CD4-positive, alpha-beta T cell (primary cell): ENCODE measurements around the gene RUNX1. TPM values are rescaled to one million over a fixed set of nuclear protein-coding genes. Genes with fewer than 3 reads are reported as not detected.
A peak's percentile ranks its signal among the peaks of the same experiment; 100 is the strongest.

Experiments used
- ATAC-seq: fragments of 200-7000 bp; cut with Tn5 transposase; one replicate; pipeline ENCODE4 v1.10.0; 2022; ENCODE audit warnings: mild to moderate bottlenecking; ENCODE audit not compliant: poor library complexity
- CTCF ChIA-PET: fragments of 350-600 bp; sonication (Branson Sonifier 250); formaldehyde crosslinking; loops from one replicate; lab custom pipeline; 2021; ENCODE audit warnings: antibody characterized with exemption, inconsistent platforms; lab: Charles Lee
- POLR2A ChIA-PET: fragments of 350-600 bp; sonication (Branson Sonifier 250); formaldehyde crosslinking; loops from one replicate; lab custom pipeline; 2021; ENCODE audit warnings: antibody characterized with exemption, inconsistent platforms; lab: Charles Lee
- DNase-seq, 14 experiments: peaks; one replicate each; pipeline ENCODE4 v3.0.0-alpha.2; 2013 to 2020; ENCODE audit warnings: mixed read lengths in 2 of 14
- H3K27ac ChIP-seq, 2 donors: one replicate each; pipeline versions ENCODE4 v1.5.1 to v1.7.0; 2013; ENCODE audit warnings: low read length in 2 of 2, low read depth in 1 of 2, mild to moderate bottlenecking in 1 of 2
- H3K27me3 ChIP-seq, 2 experiments: 1 replicate in 1 of 2; 2 replicates in 1 of 2; pipeline versions ENCODE4 v1.6.1 to v1.7.0; 2013; ENCODE audit warnings: low read length in 2 of 2, control low read depth in 1 of 2, mild to moderate bottlenecking in 1 of 2, moderate library complexity in 1 of 2; ENCODE audit not compliant: insufficient read depth in 2 of 2, control insufficient read depth in 1 of 2
- H3K36me3 ChIP-seq: one replicate; pipeline ENCODE4 v1.6.1; 2013; ENCODE audit warnings: low read length, control low read depth; ENCODE audit not compliant: insufficient read depth
- H3K4me1 ChIP-seq: one replicate; pipeline ENCODE4 v1.6.1; 2013; ENCODE audit warnings: low read length, control low read depth; ENCODE audit not compliant: insufficient read depth
- H3K4me3 ChIP-seq: one replicate; pipeline ENCODE4 v1.5.1; 2013; ENCODE audit warnings: mild to moderate bottlenecking, low read length, moderate library complexity
- H3K9me3 ChIP-seq, 2 experiments: 1 replicate in 1 of 2; 2 replicates in 1 of 2; pipeline versions ENCODE4 v1.6.1 to v1.7.0; 2013; ENCODE audit warnings: low read length in 2 of 2, mild to moderate bottlenecking in 2 of 2, control low read depth in 1 of 2, moderate library complexity in 1 of 2; ENCODE audit not compliant: control insufficient read depth in 1 of 2, insufficient read depth in 1 of 2
- H3K27ac Mint-ChIP-seq: one replicate; pipeline ENCODE4 v1.8.0; 2020; ENCODE audit warnings: mixed read lengths
- H3K27me3 Mint-ChIP-seq: one replicate; pipeline ENCODE4 v1.8.0; 2021; ENCODE audit warnings: mixed read lengths
- H3K36me3 Mint-ChIP-seq: one replicate; pipeline ENCODE4 v1.8.0; 2021; ENCODE audit warnings: low read depth, mixed read lengths
- H3K4me1 Mint-ChIP-seq: one replicate; pipeline ENCODE4 v1.8.0; 2021; ENCODE audit warnings: low read depth, mixed read lengths
- H3K4me3 Mint-ChIP-seq: one replicate; pipeline ENCODE4 v1.8.0; 2020; ENCODE audit warnings: mild to moderate bottlenecking, mixed read lengths
- H3K9me3 Mint-ChIP-seq: one replicate; pipeline ENCODE4 v1.8.0; 2020; ENCODE audit warnings: mixed read lengths
- intact Hi-C, 2 experiments: fragments of 100-400 bp; cut with DNase I in 1 of 2; cut with micrococcal nuclease in 1 of 2; formaldehyde crosslinking; loops; one replicate each; pipeline versions ENCODE4 v1.15.1 to v1.9.0; 2023 to 2025; cut with DNase I, micrococcal nuclease
- total RNA-seq, 174 experiments: library from RNA in 2 of 174; stranded (reverse) in 2 of 174; gene quantifications; one replicate each; pipeline ENCODE4 v1.2.3 and lab custom pipeline; 2021 to 2026
- TF ChIP-seq, protein P1 (sequence below): fragments of 200-600 bp; IDR thresholded peaks from one replicate; pipeline ENCODE4 v1.8.0; 2022; ENCODE audit warnings: antibody characterized with exemption, mild to moderate bottlenecking

Gene RUNX1
- total RNA-seq, 2 experiments from 2014 or later, result 71.7 to 74.3 TPM

DNA sequence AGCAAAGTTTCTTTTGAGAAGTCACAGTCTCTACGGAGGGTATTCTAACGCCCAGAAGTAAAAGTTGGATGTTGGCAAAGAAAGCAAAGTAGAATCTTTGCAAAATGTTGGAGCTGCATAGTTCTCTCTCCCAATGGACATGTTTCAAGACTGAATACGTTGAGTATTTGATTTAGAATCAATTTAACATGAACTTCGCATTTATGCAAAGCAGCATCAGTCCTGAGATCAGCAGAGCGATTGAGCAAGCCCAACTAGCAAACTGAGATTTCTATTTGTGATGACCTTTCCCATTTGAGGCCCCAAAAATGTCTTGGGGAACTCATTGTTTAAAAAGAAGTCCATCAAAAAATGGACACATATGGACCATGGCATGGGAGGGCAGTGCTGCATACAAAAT, 8.0 kb downstream of the RUNX1 start:
- Mint-ChIP-seq H3K4me3 (peak overlapping the region; percentile 96), H3K27ac (peak overlapping the region; percentile 97), H3K4me1 (peaks cover 100% of the 10 kb centered on the region), H3K9me3 (no peaks in the 10 kb centered on the region), H3K36me3 (peaks cover 94% of the 10 kb centered on the region), H3K27me3 (no peaks in the 10 kb centered on the region)
- peak overlapping the region; percentile 22 for H3K4me3 ChIP-seq
- TF ChIP-seq, protein P1, sequence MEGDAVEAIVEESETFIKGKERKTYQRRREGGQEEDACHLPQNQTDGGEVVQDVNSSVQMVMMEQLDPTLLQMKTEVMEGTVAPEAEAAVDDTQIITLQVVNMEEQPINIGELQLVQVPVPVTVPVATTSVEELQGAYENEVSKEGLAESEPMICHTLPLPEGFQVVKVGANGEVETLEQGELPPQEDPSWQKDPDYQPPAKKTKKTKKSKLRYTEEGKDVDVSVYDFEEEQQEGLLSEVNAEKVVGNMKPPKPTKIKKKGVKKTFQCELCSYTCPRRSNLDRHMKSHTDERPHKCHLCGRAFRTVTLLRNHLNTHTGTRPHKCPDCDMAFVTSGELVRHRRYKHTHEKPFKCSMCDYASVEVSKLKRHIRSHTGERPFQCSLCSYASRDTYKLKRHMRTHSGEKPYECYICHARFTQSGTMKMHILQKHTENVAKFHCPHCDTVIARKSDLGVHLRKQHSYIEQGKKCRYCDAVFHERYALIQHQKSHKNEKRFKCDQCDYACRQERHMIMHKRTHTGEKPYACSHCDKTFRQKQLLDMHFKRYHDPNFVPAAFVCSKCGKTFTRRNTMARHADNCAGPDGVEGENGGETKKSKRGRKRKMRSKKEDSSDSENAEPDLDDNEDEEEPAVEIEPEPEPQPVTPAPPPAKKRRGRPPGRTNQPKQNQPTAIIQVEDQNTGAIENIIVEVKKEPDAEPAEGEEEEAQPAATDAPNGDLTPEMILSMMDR, result no peak
- POLR2A ChIA-PET, result interaction anchor here (0.6 to 1.4 kb wide), 3 partner anchors 9 to 84 kb away, joined by 3 to 4 read pairs (median 3); no protein-coding TSS in a partner anchor
- CTCF ChIA-PET, result interaction anchor here (1.5 to 1.7 kb wide), 2 partner anchors 10 to 151 kb away, joined by 3 to 8 read pairs; no protein-coding TSS in a partner anchor
- ATAC-seq (no peak), DNase-seq (no peak)
- intact Hi-C loops, result no loop called here
- no peaks in the 10 kb centered on the region for H3K27me3 ChIP-seq
- H3K27ac ChIP-seq, result peak overlapping the region in 1 of 2 donors; percentile 46
- H3K9me3 ChIP-seq, result no peaks in the 10 kb centered on the region
- peaks cover 29% of the 10 kb centered on the region for H3K36me3 ChIP-seq
- peaks cover 92% of the 10 kb centered on the region for H3K4me1 ChIP-seq

DNA sequence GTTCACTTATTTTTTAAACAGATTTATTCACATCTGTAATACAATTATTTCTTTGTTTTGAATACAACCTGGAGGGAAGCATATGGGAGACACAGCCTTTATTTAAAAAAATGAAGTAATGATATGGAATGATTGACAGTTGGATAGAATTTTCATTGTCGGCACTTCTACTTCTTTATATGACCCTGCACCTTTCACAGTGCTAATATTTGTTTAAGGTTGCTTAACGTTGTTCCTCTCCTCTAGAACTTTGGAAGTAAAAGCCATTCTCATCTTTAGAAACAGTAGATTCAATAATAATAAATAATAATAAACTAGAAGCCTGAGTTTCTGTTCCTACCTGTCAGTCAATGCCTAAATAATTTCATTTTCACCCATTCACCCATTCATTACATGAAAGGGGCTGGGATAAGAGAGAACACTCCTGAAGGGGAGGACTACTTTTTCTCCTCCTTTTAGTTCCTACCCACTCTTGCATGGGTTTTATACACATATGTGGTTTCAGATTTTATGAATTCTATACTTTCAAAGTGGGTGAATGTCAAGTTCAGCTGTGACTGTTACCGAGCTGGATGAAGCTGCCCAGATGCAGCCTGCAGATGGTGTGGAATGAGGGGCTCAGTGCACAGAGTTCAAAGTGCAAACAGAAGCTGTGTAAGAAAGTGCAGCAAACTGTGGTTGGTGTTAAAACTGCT, 9.4 kb downstream of the RUNX1 start:
- Histone ChIP-seq H3K27me3 (no peaks in the 10 kb centered on the region), H3K36me3 (peaks cover 38% of the 10 kb centered on the region), H3K9me3 (no peaks in the 10 kb centered on the region), H3K27ac (peak overlapping the region in 1 of 2 donors; percentile 26), H3K4me1 (peaks cover 92% of the 10 kb centered on the region), H3K4me3 (no peak overlapping the region)
- peak overlapping the region; percentile 97 for H3K27ac Mint-ChIP-seq
- H3K36me3 Mint-ChIP-seq, result peaks cover 96% of the 10 kb centered on the region
- H3K27me3 Mint-ChIP-seq, result no peaks in the 10 kb centered on the region
- intact Hi-C loops, result no loop called here
- CTCF ChIA-PET, result interaction anchor here (1.5 to 1.7 kb wide), 2 partner anchors 12 to 150 kb away, joined by 3 to 8 read pairs; no protein-coding TSS in a partner anchor
- DNase-seq, result no peak
- POLR2A ChIA-PET, result interaction anchor here (1.0 to 2.8 kb wide), 4 partner anchors 9 to 52 kb away, joined by 4 to 26 read pairs (median 6); no protein-coding TSS in a partner anchor
- no peak for ATAC-seq
- no peaks in the 10 kb centered on the region for H3K9me3 Mint-ChIP-seq
- peak overlapping the region; percentile 96 for H3K4me3 Mint-ChIP-seq
- TF ChIP-seq, protein P1, result no peak
- H3K4me1 Mint-ChIP-seq, result peaks cover 100% of the 10 kb centered on the region

DNA sequence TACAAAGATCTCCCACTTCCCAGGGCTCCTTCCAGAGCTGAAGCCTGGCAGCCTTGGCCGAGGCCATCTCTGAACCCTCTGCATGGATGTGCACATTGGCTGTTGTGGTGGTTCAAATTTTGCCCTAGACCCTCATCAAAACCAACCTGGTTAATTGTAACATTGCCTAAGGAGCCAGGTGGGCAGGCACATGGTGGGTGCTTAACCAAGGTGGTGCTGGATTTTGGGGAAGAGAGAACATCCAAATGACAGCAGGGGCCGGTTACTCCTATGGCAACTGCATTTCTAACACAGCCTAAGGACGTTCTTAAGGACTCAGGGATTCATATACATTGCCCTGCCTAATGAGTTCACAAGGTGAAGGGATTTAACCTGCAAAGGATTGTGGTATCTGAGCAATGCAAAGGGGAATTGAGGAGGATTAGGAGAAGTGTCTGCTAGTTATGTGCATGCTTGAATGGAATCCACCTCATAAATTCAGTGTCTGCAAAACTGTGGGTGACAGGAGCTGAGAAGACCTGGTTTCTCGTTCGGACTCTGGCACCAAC, 10.3 kb downstream of the RUNX1 start:
- POLR2A ChIA-PET, result interaction anchor here (0.9 to 2.8 kb wide), 8 partner anchors 8 to 151 kb away, joined by 3 to 26 read pairs (median 6); no protein-coding TSS in a partner anchor
- Histone ChIP-seq H3K4me3 (no peak overlapping the region), H3K36me3 (peaks cover 47% of the 10 kb centered on the region), H3K27me3 (no peaks in the 10 kb centered on the region), H3K9me3 (no peaks in the 10 kb centered on the region), H3K4me1 (peaks cover 92% of the 10 kb centered on the region), H3K27ac (peak overlapping the region; percentile 55 to 75)
- peaks cover 100% of the 10 kb centered on the region for H3K4me1 Mint-ChIP-seq
- H3K9me3 Mint-ChIP-seq, result no peaks in the 10 kb centered on the region
- peaks cover 96% of the 10 kb centered on the region for H3K36me3 Mint-ChIP-seq
- ATAC-seq (no peak), DNase-seq (no peak)
- CTCF ChIA-PET, result interaction anchor here (1.1 kb wide), 1 partner anchor 137 kb away, joined by 3 read pairs; no protein-coding TSS in a partner anchor
- H3K4me3 Mint-ChIP-seq, result peak overlapping the region; percentile 65
- TF ChIP-seq, protein P1, result no peak
- peak overlapping the region; percentile 97 for H3K27ac Mint-ChIP-seq
- H3K27me3 Mint-ChIP-seq, result no peaks in the 10 kb centered on the region
- intact Hi-C loops, result no loop called here
